H1 (cell line): ENCODE measurements around the gene POU6F2. TPM values are rescaled to one million over a fixed set of nuclear protein-coding genes. Genes with fewer than 3 reads are reported as not detected.
A peak's percentile ranks its signal among the peaks of the same experiment; 100 is the strongest.

Experiments
- CTCF ChIA-PET: fragments of 300-600 bp; sonication (Branson Sonifier 250); formaldehyde crosslinking; loops from one replicate; lab custom pipeline; 2021; ENCODE audit not compliant: partially characterized antibody; lab: Charles Lee
- POLR2A ChIA-PET: fragments of 300-600 bp; sonication (Branson Sonifier 250); formaldehyde crosslinking; loops from one replicate; lab custom pipeline; 2021; ENCODE audit warnings: inconsistent platforms; ENCODE audit not compliant: partially characterized antibody; lab: Charles Lee
- DNase-seq, 2 experiments: peaks; one replicate each; pipeline versions ENCODE4 v3.0.0 to v3.0.0-alpha.2; 2010 to 2022; ENCODE audit warnings: low spot score in 2 of 2, low read depth in 1 of 2, mixed read lengths in 1 of 2
- FAIRE-seq: peaks from 2 replicates; lab custom pipeline; 2011; peaks lifted over from hg19 to GRCh38; lab: Jason Lieb, UNC
- H2AFZ ChIP-seq: 2 replicates; pipeline ENCODE4 v1.8.1; 2012; ENCODE audit warnings: low read length, inconsistent platforms
- H2AK5ac ChIP-seq: 2 replicates; pipeline ENCODE4 v1.6.1; 2013; ENCODE audit warnings: low read depth, low read length
- H2BK120ac ChIP-seq: replicated peaks from 2 replicates; pipeline ENCODE3; 2013; ENCODE audit warnings: low read depth, low read length, inconsistent platforms
- H2BK12ac ChIP-seq: 2 replicates; pipeline ENCODE4 v1.6.1; 2013; ENCODE audit warnings: low read depth, low read length
- H2BK15ac ChIP-seq: 2 replicates; pipeline ENCODE4 v1.6.1; 2013; ENCODE audit warnings: low read length
- H2BK20ac ChIP-seq: 2 replicates; pipeline ENCODE4 v1.6.1; 2013; ENCODE audit warnings: low read length
- H2BK5ac ChIP-seq: 2 replicates; pipeline ENCODE4 v1.6.1; 2013; ENCODE audit warnings: low read depth, low read length
- H3K14ac ChIP-seq: 2 replicates; pipeline ENCODE4 v1.6.1; 2013; ENCODE audit warnings: inconsistent platforms; ENCODE audit not compliant: insufficient read length
- H3K18ac ChIP-seq: 2 replicates; pipeline ENCODE4 v1.6.1; 2013; ENCODE audit warnings: low read length; ENCODE audit errors: extremely low read depth
- H3K23ac ChIP-seq: 2 replicates; pipeline ENCODE4 v1.6.1; 2013; ENCODE audit warnings: inconsistent platforms; ENCODE audit not compliant: insufficient read length
- H3K23me2 ChIP-seq: 2 replicates; pipeline ENCODE4 v1.6.1; 2013; ENCODE audit warnings: low read depth, low read length
- H3K27ac ChIP-seq: 2 replicates; pipeline ENCODE4 v1.6.1; 2011; ENCODE audit warnings: low read depth, low read length, inconsistent platforms
- H3K27me3 ChIP-seq, 4 experiments: replicated peaks in 1 of 4; 1 replicate in 1 of 4; 2 replicates in 3 of 4; pipeline versions ENCODE4 v1.6.1 to v1.8.1; 2011 to 2013; ENCODE audit warnings: low read length in 3 of 4, mild to moderate bottlenecking in 3 of 4, inconsistent platforms in 2 of 4, mixed read lengths in 2 of 4, moderate library complexity in 1 of 4; ENCODE audit not compliant: control insufficient read depth in 3 of 4, insufficient read depth in 3 of 4; ENCODE audit errors: extremely low read depth in 1 of 4
- H3K36me3 ChIP-seq, 4 experiments: 2 replicates each; pipeline versions ENCODE4 v1.6.1 to v1.8.1; 2011 to 2013; ENCODE audit warnings: mild to moderate bottlenecking in 4 of 4, low read length in 3 of 4, moderate library complexity in 2 of 4, control low read depth in 1 of 4, inconsistent platforms in 1 of 4; ENCODE audit not compliant: insufficient read depth in 4 of 4, control insufficient read depth in 2 of 4
- H3K4ac ChIP-seq: replicated peaks from 2 replicates; pipeline ENCODE3; 2013; ENCODE audit warnings: low read length, low read depth, mixed read lengths, inconsistent platforms; ENCODE audit not compliant: insufficient read length
- H3K4me1 ChIP-seq, 4 experiments: replicated peaks in 1 of 4; 1 replicate in 1 of 4; 2 replicates in 3 of 4; pipeline versions ENCODE4 v1.6.1 to v1.8.1; 2011 to 2013; ENCODE audit warnings: low read length in 3 of 4, inconsistent platforms in 2 of 4, mixed read lengths in 1 of 4; ENCODE audit not compliant: insufficient read depth in 4 of 4, control insufficient read depth in 3 of 4
- H3K4me2 ChIP-seq, 2 experiments: 2 replicates each; pipeline versions ENCODE4 v1.6.1 to v1.8.1; 2011 to 2013; ENCODE audit warnings: low read depth in 2 of 2, low read length in 2 of 2, control low read depth in 1 of 2, inconsistent platforms in 1 of 2, mild to moderate bottlenecking in 1 of 2; ENCODE audit not compliant: insufficient read depth in 1 of 2
- H3K4me3 ChIP-seq, 4 experiments: fragments of 200-600, 300-600 bp in 1 of 4; sonication (generic), shearing (Covaris generic), sonication (Bioruptor Twin) in 1 of 4; 2 replicates each; pipeline versions ENCODE4 v1.5.1 to v1.8.1; 2011 to 2016; ENCODE audit warnings: low read length in 4 of 4, low read depth in 3 of 4, control low read depth in 2 of 4, inconsistent platforms in 2 of 4, mild to moderate bottlenecking in 2 of 4, mixed read lengths in 1 of 4, moderate library complexity in 1 of 4; ENCODE audit not compliant: insufficient read depth in 2 of 4; ENCODE audit errors: extremely low read depth in 1 of 4
- H3K56ac ChIP-seq: replicated peaks from 2 replicates; pipeline ENCODE3; 2013; ENCODE audit warnings: low read depth, mild to moderate bottlenecking, mixed read lengths, low read length, inconsistent platforms; ENCODE audit not compliant: insufficient read length
- H3K79me1 ChIP-seq: 2 replicates; pipeline ENCODE4 v1.6.1; 2013; ENCODE audit warnings: low read depth, low read length, control low read depth
- H3K79me2 ChIP-seq, 2 experiments: 2 replicates each; pipeline versions ENCODE4 v1.6.1 to v1.8.1; 2012 to 2013; ENCODE audit warnings: low read length in 2 of 2, mild to moderate bottlenecking in 2 of 2, inconsistent platforms in 1 of 2; ENCODE audit not compliant: insufficient read depth in 2 of 2, control insufficient read depth in 1 of 2
- H3K9ac ChIP-seq, 4 experiments: replicated peaks in 1 of 4; 1 replicate in 1 of 4; 2 replicates in 3 of 4; pipeline versions ENCODE4 v1.6.1 to v1.8.1; 2011 to 2013; ENCODE audit warnings: low read depth in 3 of 4, low read length in 3 of 4, control low read depth in 2 of 4, mild to moderate bottlenecking in 2 of 4, moderate library complexity in 2 of 4, inconsistent platforms in 1 of 4; ENCODE audit errors: extremely low read depth in 1 of 4
- H3K9me3 ChIP-seq, 2 experiments: 2 replicates each; pipeline versions ENCODE4 v1.6.1 to v1.8.1; 2012 to 2013; ENCODE audit warnings: mild to moderate bottlenecking in 2 of 2, moderate library complexity in 2 of 2, control low read depth in 1 of 2, inconsistent platforms in 1 of 2, low read depth in 1 of 2, low read length in 1 of 2, mixed read lengths in 1 of 2; ENCODE audit not compliant: insufficient read depth in 2 of 2
- H4K20me1 ChIP-seq, 2 experiments: replicated peaks in 1 of 2; 2 replicates each; pipeline versions ENCODE3 to v1.8.1; 2011 to 2013; ENCODE audit warnings: inconsistent platforms in 2 of 2, low read length in 2 of 2, mild to moderate bottlenecking in 1 of 2; ENCODE audit not compliant: insufficient read depth in 2 of 2, control insufficient read depth in 1 of 2
- H4K5ac ChIP-seq: 2 replicates; pipeline ENCODE4 v1.6.1; 2013; ENCODE audit warnings: low read length, low read depth, mixed read lengths, inconsistent platforms; ENCODE audit not compliant: insufficient read length
- H4K8ac ChIP-seq: 2 replicates; pipeline ENCODE4 v1.8.0; 2013; ENCODE audit warnings: mild to moderate bottlenecking, moderate library complexity, low read length, inconsistent platforms; ENCODE audit not compliant: insufficient read depth; ENCODE audit errors: extremely low read depth
- H4K91ac ChIP-seq: replicated peaks from 2 replicates; pipeline ENCODE3; 2013; ENCODE audit warnings: low read length, mixed read lengths, inconsistent platforms; ENCODE audit not compliant: insufficient read length
- ASH2L ChIP-seq: fragments of 200-600, 300-600 bp; sonication (generic); IDR thresholded peaks from one replicate; pipeline ENCODE4 v1.7.1; 2017; ENCODE audit warnings: low read length
- GTF2F1 ChIP-seq: IDR thresholded peaks from 2 replicates; pipeline ENCODE4 v1.6.1; 2012; ENCODE audit warnings: low read depth, low read length, improper control_type of control experiment, borderline replicate concordance
- RBBP5 ChIP-seq: IDR thresholded peaks from 2 replicates; pipeline ENCODE4 v1.7.1; 2012; ENCODE audit warnings: low read depth, mild to moderate bottlenecking, inconsistent platforms, low read length, moderate library complexity, borderline replicate concordance
- RFX5 ChIP-seq: IDR thresholded peaks from 2 replicates; pipeline ENCODE4 v1.6.1; 2011; ENCODE audit warnings: low read depth, low read length, improper control_type of control experiment, borderline replicate concordance
- SP4 ChIP-seq: IDR thresholded peaks from 2 replicates; pipeline ENCODE4 v1.6.1; 2012; ENCODE audit warnings: low read length, inconsistent platforms
- TAF1 ChIP-seq: IDR thresholded peaks from 2 replicates; pipeline ENCODE4 v1.6.1; 2011; ENCODE audit warnings: mild to moderate bottlenecking, low read depth, low read length
- TAF7 ChIP-seq: optimal IDR thresholded peaks from 2 replicates; pipeline ENCODE3; 2011; ENCODE audit warnings: low read depth, mild to moderate bottlenecking, inconsistent platforms, low read length, moderate library complexity, borderline replicate concordance
- ZNF274 ChIP-seq: IDR thresholded peaks from 2 replicates; pipeline ENCODE4 v1.7.0; 2012; ENCODE audit warnings: low read length, borderline replicate concordance; ENCODE audit errors: extremely low read depth
- WGBS, 2 experiments: shearing (Covaris generic) in 1 of 2; methylation state at CpG; one replicate each; pipeline versions ENCODE4 v1.1.6 to v1.1.7; 2013 to 2015; ENCODE audit warnings: low lambda C conversion rate in 2 of 2, mixed read lengths in 2 of 2, inconsistent platforms in 1 of 2, low coverage in 1 of 2, missing lambda C conversion rate in 1 of 2; ENCODE audit not compliant: insufficient replicate concordance in 2 of 2, insufficient coverage in 1 of 2, insufficient read length in 1 of 2; ENCODE audit errors: extremely low coverage in 1 of 2, missing lambda C conversion rate in 1 of 2; 5-methylcytosine and 5-hydroxymethylcytosine counted together
- polyA plus RNA-seq, 7 experiments: library from polyadenylated mRNA; depleted of rRNA in 3 of 7; stranded (reverse) in 5 of 7; unstranded in 2 of 7; fragments of >200 nt in 5 of 7; fragments of 200-250 nt in 2 of 7; gene quantifications; 1 replicate in 5 of 7; 2 replicates in 1 of 7; 4 replicates in 1 of 7; pipeline versions ENCODE4 v1.2.1 to v1.2.3, GENCODE V29; 2011 to 2013; ENCODE audit warnings: missing spikeins in 2 of 7, mixed read lengths in 2 of 7
- total RNA-seq: library from RNA; stranded (reverse); fragmentation: NEBNext Ultra II Directional; extraction: Animal tissue kit (Norgen Biotek cat#: 25700); gene quantifications from 2 replicates; pipeline ENCODE4 v1.2.1, GENCODE V29; 2021

Gene POU6F2
- total and polyA plus RNA-seq, 2 of the 8 experiments (the other 6 are each of a cell fraction or from before 2014, with no cell fraction given): 1.1 to 2.0 TPM

GRCh38 chr7:39415091-39415787, 437.5 kb downstream of the POU6F2 start:
- Histone ChIP-seq H2AFZ (no peak overlapping the region), H3K23ac (no peak overlapping the region), H2BK5ac (no peak overlapping the region), H3K27ac (no peak overlapping the region), H3K9me3 (no peaks in the 10 kb centered on the region; a peak in 1 of 4 replicates), H3K18ac (no peak overlapping the region), H3K9ac (no peak overlapping the region), H2BK15ac (no peak overlapping the region), H3K56ac (no peak overlapping the region), H3K27me3 (no peaks in the 10 kb centered on the region), H3K14ac (no peak overlapping the region), H3K23me2 (peaks cover 7% of the 10 kb centered on the region; the same call in 1 of the 2 replicates), H3K4me3 (no peak overlapping the region), H3K4me2 (peak overlapping the region in 1 of 2 experiments; percentile 93; a peak in 1 of 4 replicates), H3K79me1 (no peaks in the 10 kb centered on the region), H4K5ac (no peak overlapping the region), H3K79me2 (no peaks in the 10 kb centered on the region), H2BK20ac (no peak overlapping the region), H4K91ac (no peak overlapping the region), H2AK5ac (no peak overlapping the region), H3K4me1 (no peaks in the 10 kb centered on the region), H4K20me1 (no peaks in the 10 kb centered on the region), H2BK120ac (no peak overlapping the region), H3K36me3 (no peaks in the 10 kb centered on the region), H4K8ac (no peak overlapping the region), H3K4ac (no peak overlapping the region), H2BK12ac (no peak overlapping the region)
- WGBS, 2 experiments: 93% methylated on average over 13 of the region's 13 CpGs; no CpG with 5 or more reads in 1 of the 2 experiments
- ChIA-PET POLR2A (interaction anchor here (1.0 kb wide), 1 partner anchor 16 kb away, joined by 3 read pairs; no protein-coding TSS in a partner anchor), CTCF (interaction anchor here (0.6 to 1.6 kb wide), 16 partner anchors 10 to 328 kb away, joined by 3 to 7 read pairs (median 3); no protein-coding TSS in a partner anchor)
- DNase-seq: no peak
- no peak for FAIRE-seq
- TF ChIP-seq RBBP5 (no peak), TAF7 (no peak), ZNF274 (no peak), SP4 (no peak), RFX5 (no peak), GTF2F1 (no peak), TAF1 (no peak), ASH2L (no peak)
